ENCODE data around the gene RNU1-3.
"Not testable (repeated sequence)": the region's sequence is repeated elsewhere in the genome, so short reads cannot be mapped to it uniquely, and the experiment has no call there.

Gene RNU1-3

DNA sequence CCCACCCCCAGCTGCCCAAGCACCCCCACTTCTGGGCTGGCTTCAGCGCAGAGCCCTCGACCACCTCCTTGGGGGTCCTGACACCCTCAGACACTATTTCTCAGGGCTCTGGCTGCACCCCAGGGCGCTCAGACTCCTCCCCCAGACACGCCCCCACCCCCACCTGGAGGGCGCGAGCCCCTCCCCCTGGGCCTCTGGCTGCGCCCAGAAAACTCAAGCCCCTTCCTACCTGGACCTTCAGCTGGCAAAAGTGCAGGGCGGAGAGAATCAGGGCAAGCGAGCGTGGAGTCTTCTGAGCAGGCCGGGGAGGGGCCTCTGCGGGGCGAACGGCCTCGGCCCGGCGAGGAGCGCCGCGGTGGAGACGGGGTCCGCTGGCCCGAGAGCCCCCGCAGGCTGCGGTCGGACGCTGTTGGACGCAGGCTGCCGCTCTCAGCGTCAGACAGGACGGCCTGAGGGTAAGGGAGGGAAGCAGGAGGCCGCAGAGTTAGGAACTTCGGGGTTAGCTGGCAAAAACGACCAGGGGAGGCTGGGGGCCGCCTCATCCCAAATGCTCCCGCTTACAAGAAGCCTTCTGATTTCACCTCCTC, 36.0 kb downstream of the RNU1-3 start:
- Histone ChIP-seq H3K27ac (no peak overlapping the region), H3K27me3 (ENCODE audit: insufficient read depth, low read depth, severe bottlenecking) (no peaks in the 10 kb centered on the region), H3K9me3 (ENCODE audit: severe bottlenecking) (no peaks in the 10 kb centered on the region), H3K4me3 (ENCODE audit: low read depth, low read length) (no peak overlapping the region), H3K36me3 (peaks cover 59% of the 10 kb centered on the region)
- TF ChIP-seq, protein P1, sequence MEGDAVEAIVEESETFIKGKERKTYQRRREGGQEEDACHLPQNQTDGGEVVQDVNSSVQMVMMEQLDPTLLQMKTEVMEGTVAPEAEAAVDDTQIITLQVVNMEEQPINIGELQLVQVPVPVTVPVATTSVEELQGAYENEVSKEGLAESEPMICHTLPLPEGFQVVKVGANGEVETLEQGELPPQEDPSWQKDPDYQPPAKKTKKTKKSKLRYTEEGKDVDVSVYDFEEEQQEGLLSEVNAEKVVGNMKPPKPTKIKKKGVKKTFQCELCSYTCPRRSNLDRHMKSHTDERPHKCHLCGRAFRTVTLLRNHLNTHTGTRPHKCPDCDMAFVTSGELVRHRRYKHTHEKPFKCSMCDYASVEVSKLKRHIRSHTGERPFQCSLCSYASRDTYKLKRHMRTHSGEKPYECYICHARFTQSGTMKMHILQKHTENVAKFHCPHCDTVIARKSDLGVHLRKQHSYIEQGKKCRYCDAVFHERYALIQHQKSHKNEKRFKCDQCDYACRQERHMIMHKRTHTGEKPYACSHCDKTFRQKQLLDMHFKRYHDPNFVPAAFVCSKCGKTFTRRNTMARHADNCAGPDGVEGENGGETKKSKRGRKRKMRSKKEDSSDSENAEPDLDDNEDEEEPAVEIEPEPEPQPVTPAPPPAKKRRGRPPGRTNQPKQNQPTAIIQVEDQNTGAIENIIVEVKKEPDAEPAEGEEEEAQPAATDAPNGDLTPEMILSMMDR (IDR thresholded peaks at IDR 0.05; ENCODE audit: low read depth, low read length) = no peak
- no peak for DNase-seq

DNA sequence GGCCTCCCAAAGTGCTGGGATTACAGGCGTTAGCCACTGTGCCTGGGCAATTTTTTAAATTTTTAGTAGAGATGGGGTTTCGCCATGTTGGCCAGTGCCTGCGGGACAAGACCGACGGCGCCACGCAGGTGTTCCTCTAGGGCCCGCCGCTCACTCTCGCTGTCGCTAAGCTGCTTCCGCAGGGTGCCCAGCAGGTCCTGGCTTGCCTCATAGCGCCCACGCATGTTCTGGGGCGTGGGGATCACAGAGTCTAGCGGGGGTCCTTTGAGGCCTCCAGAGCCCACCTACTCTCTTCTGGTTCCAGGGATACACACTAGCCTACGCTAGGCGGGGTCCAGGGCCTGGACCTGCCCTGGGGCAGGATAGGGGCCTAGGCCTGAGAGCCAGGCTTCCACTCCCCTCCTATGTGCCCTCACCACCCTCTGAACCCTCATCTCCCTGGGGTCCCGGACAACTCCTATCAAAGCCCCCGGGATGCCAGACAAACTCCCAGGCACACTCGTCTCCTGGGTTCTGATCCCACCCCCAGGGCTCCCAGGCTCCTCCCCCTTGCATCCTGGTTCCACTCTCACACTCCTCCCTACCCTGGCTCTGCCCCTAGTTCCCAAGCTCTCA, 36.7 kb downstream of the RNU1-3 start:
- Histone ChIP-seq H3K36me3 (peaks cover 66% of the 10 kb centered on the region), H3K27ac (peak overlapping the region; percentile 3)
- H3K27me3 ChIP-seq (ENCODE audit: insufficient read depth, low read depth, severe bottlenecking); H3K4me3 ChIP-seq (ENCODE audit: low read depth, low read length); H3K9me3 ChIP-seq (ENCODE audit: severe bottlenecking); DNase-seq: not testable (repeated sequence)

DNA sequence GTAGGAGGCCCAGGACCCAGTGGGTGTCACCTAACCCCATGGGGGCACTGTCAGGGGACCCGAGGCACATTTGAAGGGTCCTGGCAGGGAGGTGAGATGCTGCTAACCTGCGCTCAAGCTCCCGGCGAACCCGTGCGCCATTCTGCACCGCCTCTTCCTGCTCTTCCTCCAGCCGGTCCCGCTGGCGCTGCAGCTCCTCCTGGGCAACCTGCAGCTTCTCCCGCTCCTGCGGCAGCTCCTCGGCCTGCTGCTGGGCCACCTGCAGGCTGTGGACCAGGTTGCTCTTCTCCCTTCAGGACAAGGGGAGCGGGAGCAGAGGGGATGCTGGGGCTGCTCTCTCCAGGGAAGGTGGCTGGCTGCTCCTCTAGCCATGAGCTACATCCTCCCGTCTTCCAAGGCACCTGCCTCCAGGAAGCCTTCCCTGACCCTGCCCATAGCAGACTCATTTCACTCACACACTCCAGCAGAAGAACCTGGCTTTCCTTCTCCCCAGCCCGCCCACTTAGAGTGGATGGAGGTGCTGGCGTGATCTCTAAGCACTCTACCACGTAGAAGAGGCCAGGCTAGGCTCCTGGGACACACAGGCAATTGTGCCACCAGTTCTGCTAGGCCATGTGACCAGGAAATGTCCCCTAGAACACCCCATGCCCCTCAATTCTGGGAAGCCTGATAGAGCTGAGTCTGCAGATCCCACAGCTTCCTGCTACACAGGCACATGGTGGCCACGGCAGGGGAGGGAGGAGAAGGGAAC, 38.2 kb downstream of the RNU1-3 start:
- no peak for DNase-seq
- H3K36me3 ChIP-seq = peaks cover 68% of the 10 kb centered on the region
- TF ChIP-seq, protein P1 (IDR thresholded peaks at IDR 0.05; ENCODE audit: low read depth, low read length) = no peak
- no peak overlapping the region for H3K4me3 ChIP-seq (ENCODE audit: low read depth, low read length)
- H3K9me3 ChIP-seq (ENCODE audit: severe bottlenecking) = no peaks in the 10 kb centered on the region
- H3K27me3 ChIP-seq (ENCODE audit: insufficient read depth, low read depth, severe bottlenecking) = no peaks in the 10 kb centered on the region
- no peak overlapping the region for H3K27ac ChIP-seq

DNA sequence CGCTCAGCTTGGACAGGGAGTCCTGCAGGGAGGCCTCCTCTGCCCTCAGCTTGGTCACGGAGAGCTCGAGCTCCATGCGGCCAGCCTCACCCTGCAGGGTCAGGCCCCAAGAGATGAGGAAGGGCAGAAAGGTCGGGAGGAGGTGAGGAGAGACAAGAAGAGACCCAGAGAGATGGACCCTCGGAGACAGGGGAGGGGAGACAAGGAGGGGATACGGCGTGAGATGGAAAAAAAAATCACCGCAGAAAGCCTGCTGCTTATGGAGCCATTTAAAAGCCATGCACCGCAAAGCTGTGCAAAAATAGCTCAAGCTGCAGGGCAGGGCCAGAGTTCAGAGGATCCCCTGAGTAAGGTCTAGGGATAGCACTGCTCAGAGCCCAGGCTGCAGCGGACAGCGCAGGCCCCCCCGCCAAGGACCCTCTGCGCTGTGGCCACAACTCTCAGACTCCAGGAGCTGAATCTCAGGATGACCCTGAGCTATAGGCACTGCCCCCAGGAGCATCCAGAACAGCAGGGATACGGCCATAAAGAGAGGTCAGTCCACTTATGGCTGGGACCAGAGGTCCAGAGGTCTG, 40.3 kb downstream of the RNU1-3 start:
- not testable (repeated sequence) for H3K27ac ChIP-seq; H3K4me3 ChIP-seq (ENCODE audit: low read depth, low read length); DNase-seq; H3K27me3 ChIP-seq (ENCODE audit: insufficient read depth, low read depth, severe bottlenecking); H3K9me3 ChIP-seq (ENCODE audit: severe bottlenecking)
- H3K36me3 ChIP-seq = peaks cover 63% of the 10 kb centered on the region

DNA sequence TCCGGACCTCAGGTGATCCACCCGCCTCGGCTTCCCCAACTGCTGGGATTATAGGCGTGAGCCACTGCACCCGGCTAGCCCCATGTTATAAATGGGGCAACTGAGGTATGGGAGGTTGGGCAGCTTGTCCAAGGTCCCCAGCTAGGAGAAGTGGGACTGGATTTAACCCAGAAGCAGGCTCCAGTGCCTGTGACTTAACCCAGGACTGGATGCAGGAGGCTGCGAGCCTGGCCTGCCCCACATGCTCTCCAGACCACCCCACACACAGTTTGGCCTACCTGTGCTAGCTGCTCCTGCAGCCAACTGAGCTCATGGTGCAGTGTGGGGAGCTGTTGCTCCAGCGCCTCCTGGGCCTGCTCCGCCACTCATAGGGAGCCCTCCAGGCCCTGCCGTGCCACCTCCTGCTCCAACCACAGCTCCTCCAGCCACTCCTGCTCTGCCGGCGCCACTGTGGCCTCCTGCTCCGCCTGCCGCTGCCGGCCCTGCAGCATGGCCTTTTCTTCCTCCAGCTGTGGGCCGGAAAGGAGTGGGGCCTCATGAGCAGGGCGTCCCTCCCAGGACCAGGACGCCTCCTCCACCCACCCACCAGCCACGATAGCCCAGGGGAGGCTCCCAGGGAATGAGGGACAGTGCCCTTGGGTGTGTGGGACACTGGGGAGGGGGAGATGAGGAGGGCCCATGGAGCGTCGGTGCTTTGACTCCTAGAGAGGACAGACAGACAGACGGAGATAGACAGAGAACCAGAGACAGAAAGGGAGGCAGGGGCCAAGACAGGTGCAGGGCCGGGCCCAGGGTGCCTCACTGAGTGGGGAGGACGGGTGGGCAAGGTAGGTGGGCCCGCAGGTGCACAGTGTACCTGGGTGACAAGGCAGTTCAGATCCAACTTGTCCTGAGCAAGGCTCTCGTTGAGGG, 41.0 kb downstream of the RNU1-3 start:
- DNase-seq = no peak
- Histone ChIP-seq H3K36me3 (peaks cover 58% of the 10 kb centered on the region), H3K9me3 (ENCODE audit: severe bottlenecking) (no peaks in the 10 kb centered on the region), H3K4me3 (ENCODE audit: low read depth, low read length) (no peak overlapping the region), H3K27ac (no peak overlapping the region), H3K27me3 (ENCODE audit: insufficient read depth, low read depth, severe bottlenecking) (no peaks in the 10 kb centered on the region)
- TF ChIP-seq, protein P1 (IDR thresholded peaks at IDR 0.05; ENCODE audit: low read depth, low read length) = no peak

DNA sequence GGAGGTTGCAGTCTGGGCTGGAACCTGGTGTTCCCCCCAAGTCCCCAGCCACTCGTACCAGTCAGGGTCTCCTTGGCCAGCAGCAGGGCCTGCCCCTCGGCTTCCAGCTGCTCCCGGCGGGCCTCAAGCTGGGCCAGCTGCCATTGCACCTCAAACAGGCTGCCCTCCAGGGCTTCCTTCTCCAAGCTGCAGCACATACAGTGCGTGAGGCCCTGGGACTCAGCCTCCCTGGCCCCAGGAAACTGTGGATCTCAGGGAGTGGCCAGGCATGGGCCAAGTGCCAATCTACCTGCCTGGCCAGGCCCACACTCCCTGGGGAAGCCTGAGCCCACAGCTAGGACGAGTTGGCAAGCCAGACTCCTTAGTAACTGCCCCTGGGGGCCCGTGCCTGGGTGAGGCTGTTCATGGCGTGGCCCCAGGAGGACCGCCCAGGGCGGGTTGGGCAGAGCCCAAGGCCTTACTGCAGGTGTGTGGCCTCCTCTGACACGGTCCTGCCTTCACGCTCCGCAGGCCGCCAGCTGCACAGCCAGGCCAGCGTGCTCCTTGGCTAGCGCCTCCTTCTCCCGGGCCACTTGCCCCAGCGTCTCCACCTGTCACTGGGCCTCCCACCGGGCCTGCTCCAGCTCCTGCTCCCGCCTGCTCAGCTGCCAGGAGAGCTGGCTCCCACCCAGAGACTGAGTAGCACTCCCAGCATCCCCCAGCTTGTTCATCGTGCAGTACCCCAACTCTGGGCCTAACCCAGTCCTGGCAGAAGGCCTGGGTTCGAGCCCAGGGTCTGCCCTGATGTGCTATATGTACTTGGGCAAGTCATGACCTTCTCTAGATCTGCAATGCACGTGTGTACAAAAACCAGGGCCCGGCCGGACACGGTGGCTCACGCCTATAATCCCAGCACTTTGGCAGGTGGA, 42.7 kb downstream of the RNU1-3 start:
- not testable (repeated sequence) for DNase-seq; H3K9me3 ChIP-seq (ENCODE audit: severe bottlenecking); H3K27me3 ChIP-seq (ENCODE audit: insufficient read depth, low read depth, severe bottlenecking); H3K27ac ChIP-seq; H3K4me3 ChIP-seq (ENCODE audit: low read depth, low read length)
- H3K36me3 ChIP-seq = peaks cover 47% of the 10 kb centered on the region

DNA sequence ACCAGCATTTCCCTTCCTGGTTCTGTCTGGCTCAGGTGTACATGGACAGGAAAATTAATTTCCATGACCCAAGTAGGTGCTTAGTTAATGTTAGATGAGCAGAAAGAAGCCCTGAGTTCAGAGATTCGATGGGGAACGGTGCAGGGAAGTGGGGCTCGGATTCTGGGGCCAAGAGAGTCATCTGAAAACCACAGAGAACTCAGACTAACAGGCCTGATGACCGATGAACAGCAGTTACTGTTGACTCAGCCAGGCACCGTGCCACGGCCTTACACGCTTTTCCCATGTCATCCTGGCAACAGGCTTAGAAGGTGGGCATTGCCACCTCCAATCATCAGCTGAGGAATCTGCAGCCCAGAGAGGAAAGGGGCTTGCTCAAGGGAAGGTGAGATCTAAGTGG, 43.4 kb downstream of the RNU1-3 start:
- H3K27me3 ChIP-seq (ENCODE audit: insufficient read depth, low read depth, severe bottlenecking); H3K27ac ChIP-seq; H3K4me3 ChIP-seq (ENCODE audit: low read depth, low read length); H3K9me3 ChIP-seq (ENCODE audit: severe bottlenecking): not testable (repeated sequence)
- peak; percentile 4 for DNase-seq
- H3K36me3 ChIP-seq = peaks cover 46% of the 10 kb centered on the region

DNA sequence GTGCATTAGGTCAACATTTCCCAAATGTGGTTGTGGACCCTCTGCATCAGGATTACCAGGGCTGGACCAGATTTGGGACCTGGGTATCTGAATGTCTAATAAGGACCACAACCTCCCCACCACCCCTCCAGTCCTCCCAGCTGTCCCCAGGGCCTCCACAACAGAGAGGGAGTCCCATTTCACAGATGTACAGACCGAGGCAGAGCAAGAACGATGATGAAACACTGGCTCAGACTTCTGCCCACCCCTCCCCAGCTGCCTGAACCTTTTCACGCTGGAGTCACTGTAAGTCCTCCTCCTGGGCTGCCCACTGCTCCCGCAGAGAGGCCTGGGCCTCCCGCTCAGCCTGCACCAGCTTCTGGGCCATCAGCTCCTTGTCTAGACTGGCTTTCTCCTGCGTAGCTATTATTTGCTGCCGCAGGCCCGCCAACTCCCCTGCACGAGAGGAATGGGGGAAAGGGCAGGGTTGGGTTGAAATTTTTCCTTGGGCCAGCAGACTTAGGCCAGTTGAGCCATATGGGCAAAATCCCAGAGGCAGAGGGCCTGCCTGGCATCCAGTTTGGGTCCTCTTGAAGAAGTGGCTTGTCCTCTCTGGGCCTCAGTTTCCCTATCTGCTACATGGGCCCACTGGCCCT, 45.0 kb downstream of the RNU1-3 start:
- not testable (repeated sequence) for H3K27me3 ChIP-seq (ENCODE audit: insufficient read depth, low read depth, severe bottlenecking); DNase-seq; H3K9me3 ChIP-seq (ENCODE audit: severe bottlenecking); H3K4me3 ChIP-seq (ENCODE audit: low read depth, low read length); H3K27ac ChIP-seq
- peaks cover 43% of the 10 kb centered on the region for H3K36me3 ChIP-seq
